Measurements from ENCODE around the gene P3H3.
A peak's percentile ranks its signal among the peaks of the same experiment; 100 is the strongest.

Gene P3H3

GRCh38 chr12:6826125-6826733 is 2.0 kb upstream of the P3H3 start:
- Histone ChIP-seq H3K9me3 (ENCODE audit: control extremely low read depth in 1 of 5, control insufficient read depth in 4 of 5, insufficient read depth in 2 of 5, low read depth in 1 of 5, low read length in 4 of 5) (no peaks in the 10 kb centered on the region), H3K27ac (ENCODE audit: insufficient read depth in 1 of 2, low read depth in 1 of 2, low read length in 2 of 2, poor library complexity in 1 of 2, severe bottlenecking in 2 of 2) (no peak overlapping the region), H3K27me3 (replicated peaks in 2 of 5; ENCODE audit: control insufficient read depth in 4 of 5, insufficient read depth in 5 of 5, low read length in 4 of 5) (peaks cover 0 to 7% (median 0%) of the 10 kb centered on the region in 5 experiments), H3K4me1 (ENCODE audit: control extremely low read depth in 1 of 4, control insufficient read depth in 4 of 4, insufficient read depth in 4 of 4, low read length in 3 of 4) (peaks cover 0 to 37% (median 32%) of the 10 kb centered on the region in 4 experiments), H3K4me3 (ENCODE audit: control insufficient read depth in 1 of 7, extremely low read depth in 1 of 7, insufficient read depth in 4 of 7, low read depth in 2 of 7, low read length in 6 of 7) (no peak overlapping the region), H3K36me3 (ENCODE audit: control insufficient read depth in 4 of 4, insufficient read depth in 4 of 4, low read length in 3 of 4) (peaks cover 0 to 7% (median 0%) of the 10 kb centered on the region in 4 experiments)
- DNase-seq, result no peak
- ChIA-PET CTCF (interaction anchor here (0.7 to 13.0 kb wide), 22 partner anchors 8 to 272 kb away, joined by 3 to 97 read pairs (median 8); partner anchors contain the start of genes CD4, CDCA3, COPS7A and GNB3), POLR2A (interaction anchor here (1.8 kb wide), 1 partner anchor 74 kb away, joined by 6 read pairs; the partner anchor contains the start of gene MLF2)
- 96% methylated on average over 15 of the region's 17 CpGs for WGBS (ENCODE audit: insufficient coverage)

- peaks cover 0 to 14% (median 0%) of the 10 kb centered on the region in 4 experiments for H3K36me3 ChIP-seq (ENCODE audit: control insufficient read depth in 4 of 4, insufficient read depth in 4 of 4, low read length in 3 of 4)
- H3K9me3 ChIP-seq (ENCODE audit: control extremely low read depth in 1 of 5, control insufficient read depth in 4 of 5, insufficient read depth in 2 of 5, low read depth in 1 of 5, low read length in 4 of 5), result no peaks in the 10 kb centered on the region
- peak overlapping the region in 1 of 7 experiments; percentile 23 for H3K4me3 ChIP-seq (ENCODE audit: control insufficient read depth in 1 of 7, extremely low read depth in 1 of 7, insufficient read depth in 4 of 7, low read depth in 2 of 7, low read length in 6 of 7)
- no peak overlapping the region for H3K27ac ChIP-seq (ENCODE audit: insufficient read depth in 1 of 2, low read depth in 1 of 2, low read length in 2 of 2, poor library complexity in 1 of 2, severe bottlenecking in 2 of 2)
- ChIA-PET POLR2A (interaction anchor here (1.8 kb wide), 1 partner anchor 75 kb away, joined by 6 read pairs; the partner anchor contains the start of gene MLF2), CTCF (interaction anchor here (0.6 to 13.0 kb wide), 16 partner anchors 7 to 273 kb away, joined by 3 to 97 read pairs (median 10); partner anchors contain the start of genes CD4, CDCA3, COPS7A and GNB3)
- 88% methylated on average over 13 of the region's 22 CpGs for WGBS (ENCODE audit: insufficient coverage)
- H3K4me1 ChIP-seq (ENCODE audit: control extremely low read depth in 1 of 4, control insufficient read depth in 4 of 4, insufficient read depth in 4 of 4, low read length in 3 of 4), result peaks cover 0 to 35% (median 29%) of the 10 kb centered on the region in 4 experiments
- H3K27me3 ChIP-seq (replicated peaks in 2 of 5; ENCODE audit: control insufficient read depth in 4 of 5, insufficient read depth in 5 of 5, low read length in 4 of 5), result peaks cover 0 to 7% (median 0%) of the 10 kb centered on the region in 5 experiments
- no peak for DNase-seq
Observed at GRCh38 chr12:6826734-6827436, 1.3 kb upstream of the P3H3 start.

- H3K27me3 ChIP-seq (replicated peaks in 2 of 5; ENCODE audit: control insufficient read depth in 4 of 5, insufficient read depth in 5 of 5, low read length in 4 of 5), result peaks cover 0 to 7% (median 0%) of the 10 kb centered on the region in 5 experiments
- POLR2A ChIA-PET, result interaction anchor here (0.5 to 0.7 kb wide), 2 partner anchors 61 to 430 kb away, joined by 3 read pairs; partner anchors contain the start of gene PTMS
- peak in 2 of 3 donors; percentile 49 to 58 for DNase-seq
- WGBS (ENCODE audit: insufficient coverage), result 0% methylated on average over 5 of the region's 8 CpGs
- no peaks in the 10 kb centered on the region for H3K9me3 ChIP-seq (ENCODE audit: control extremely low read depth in 1 of 5, control insufficient read depth in 4 of 5, insufficient read depth in 2 of 5, low read depth in 1 of 5, low read length in 4 of 5)
- peaks cover 0 to 18% (median 0%) of the 10 kb centered on the region in 4 experiments for H3K36me3 ChIP-seq (ENCODE audit: control insufficient read depth in 4 of 4, insufficient read depth in 4 of 4, low read length in 3 of 4)
- CTCF ChIA-PET, result interaction anchor here (0.6 to 13.0 kb wide), 8 partner anchors 16 to 92 kb away, joined by 3 to 97 read pairs (median 34); partner anchors contain the start of genes CD4, MLF2 and PTMS
- no peak overlapping the region for H3K27ac ChIP-seq (ENCODE audit: insufficient read depth in 1 of 2, low read depth in 1 of 2, low read length in 2 of 2, poor library complexity in 1 of 2, severe bottlenecking in 2 of 2)
- H3K4me1 ChIP-seq (ENCODE audit: control extremely low read depth in 1 of 4, control insufficient read depth in 4 of 4, insufficient read depth in 4 of 4, low read length in 3 of 4), result peaks cover 0 to 29% (median 24%) of the 10 kb centered on the region in 4 experiments
- peak overlapping the region in 1 of 7 experiments; percentile 23 for H3K4me3 ChIP-seq (ENCODE audit: control insufficient read depth in 1 of 7, extremely low read depth in 1 of 7, insufficient read depth in 4 of 7, low read depth in 2 of 7, low read length in 6 of 7)
Observed at GRCh38 chr12:6827437-6827911, 733 bp upstream of the P3H3 start.

GRCh38 chr12:6828781-6829535 is 751 bp downstream of the P3H3 start:
- peaks cover 0 to 29% (median 24%) of the 10 kb centered on the region in 4 experiments for H3K4me1 ChIP-seq (ENCODE audit: control extremely low read depth in 1 of 4, control insufficient read depth in 4 of 4, insufficient read depth in 4 of 4, low read length in 3 of 4)
- under 1% methylated on average over 50 of the region's 71 CpGs for WGBS (ENCODE audit: insufficient coverage)
- peak overlapping the region; percentile 47 to 95 (median 72) for H3K4me3 ChIP-seq (ENCODE audit: control insufficient read depth in 1 of 7, extremely low read depth in 1 of 7, insufficient read depth in 4 of 7, low read depth in 2 of 7, low read length in 6 of 7)
- peaks cover 0 to 24% (median under 1%) of the 10 kb centered on the region in 4 experiments for H3K36me3 ChIP-seq (ENCODE audit: control insufficient read depth in 4 of 4, insufficient read depth in 4 of 4, low read length in 3 of 4)
- ChIA-PET POLR2A (interaction anchor here (0.8 to 1.3 kb wide), 2 partner anchors 20 to 76 kb away, joined by 3 to 5 read pairs; partner anchors contain the start of gene MLF2), CTCF (interaction anchor here (0.8 to 13.0 kb wide), 16 partner anchors 11 to 197 kb away, joined by 3 to 97 read pairs (median 4); partner anchors contain the start of genes CD4 and MLF2)
- peak overlapping the region in 1 of 2 experiments; percentile 76 for H3K27ac ChIP-seq (ENCODE audit: insufficient read depth in 1 of 2, low read depth in 1 of 2, low read length in 2 of 2, poor library complexity in 1 of 2, severe bottlenecking in 2 of 2)
- H3K9me3 ChIP-seq (ENCODE audit: control extremely low read depth in 1 of 5, control insufficient read depth in 4 of 5, insufficient read depth in 2 of 5, low read depth in 1 of 5, low read length in 4 of 5), result no peaks in the 10 kb centered on the region
- peak; percentile 39 to 85 (median 76) for DNase-seq
- H3K27me3 ChIP-seq (replicated peaks in 2 of 5; ENCODE audit: control insufficient read depth in 4 of 5, insufficient read depth in 5 of 5, low read length in 4 of 5), result peaks cover 0 to 7% (median 0%) of the 10 kb centered on the region in 5 experiments

- H3K27ac ChIP-seq (ENCODE audit: insufficient read depth in 1 of 2, low read depth in 1 of 2, low read length in 2 of 2, poor library complexity in 1 of 2, severe bottlenecking in 2 of 2), result peak overlapping the region in 1 of 2 experiments; percentile 76
- ChIA-PET CTCF (interaction anchor here (0.8 to 13.0 kb wide), 21 partner anchors 10 to 197 kb away, joined by 3 to 97 read pairs (median 4); partner anchors contain the start of genes CD4, GNB3, MLF2 and PTMS), POLR2A (interaction anchor here (1.3 kb wide), 1 partner anchor 76 kb away, joined by 5 read pairs; the partner anchor contains the start of gene MLF2)
- H3K27me3 ChIP-seq (replicated peaks in 2 of 5; ENCODE audit: control insufficient read depth in 4 of 5, insufficient read depth in 5 of 5, low read length in 4 of 5), result peaks cover 0 to 7% (median 0%) of the 10 kb centered on the region in 5 experiments
- H3K4me3 ChIP-seq (ENCODE audit: control insufficient read depth in 1 of 7, extremely low read depth in 1 of 7, insufficient read depth in 4 of 7, low read depth in 2 of 7, low read length in 6 of 7), result peak overlapping the region; percentile 5 to 95 (median 72)
- peak in 1 of 3 donors; percentile 44 for DNase-seq
- 73% methylated on average over 16 of the region's 19 CpGs for WGBS (ENCODE audit: insufficient coverage)
- H3K4me1 ChIP-seq (ENCODE audit: control extremely low read depth in 1 of 4, control insufficient read depth in 4 of 4, insufficient read depth in 4 of 4, low read length in 3 of 4), result peaks cover 0 to 29% (median 24%) of the 10 kb centered on the region in 4 experiments
- H3K36me3 ChIP-seq (ENCODE audit: control insufficient read depth in 4 of 4, insufficient read depth in 4 of 4, low read length in 3 of 4), result peaks cover 0 to 30% (median 2%) of the 10 kb centered on the region in 4 experiments
- no peaks in the 10 kb centered on the region for H3K9me3 ChIP-seq (ENCODE audit: control extremely low read depth in 1 of 5, control insufficient read depth in 4 of 5, insufficient read depth in 2 of 5, low read depth in 1 of 5, low read length in 4 of 5)
Observed at GRCh38 chr12:6829536-6830220, 1.5 kb downstream of the P3H3 start.

Data from common myeloid progenitor, CD34-positive (primary cell).